LNCAP (cell line): ENCODE measurements around the gene CAV2.

Source experiments
- TF ChIP-seq, protein P1 (sequence below): fragments of 450-650 bp; IDR thresholded peaks from 2 replicates; pipeline ENCODE4 v1.5.1; 2017; ENCODE audit warnings: mild to moderate bottlenecking

CAV2 gene

DNA sequence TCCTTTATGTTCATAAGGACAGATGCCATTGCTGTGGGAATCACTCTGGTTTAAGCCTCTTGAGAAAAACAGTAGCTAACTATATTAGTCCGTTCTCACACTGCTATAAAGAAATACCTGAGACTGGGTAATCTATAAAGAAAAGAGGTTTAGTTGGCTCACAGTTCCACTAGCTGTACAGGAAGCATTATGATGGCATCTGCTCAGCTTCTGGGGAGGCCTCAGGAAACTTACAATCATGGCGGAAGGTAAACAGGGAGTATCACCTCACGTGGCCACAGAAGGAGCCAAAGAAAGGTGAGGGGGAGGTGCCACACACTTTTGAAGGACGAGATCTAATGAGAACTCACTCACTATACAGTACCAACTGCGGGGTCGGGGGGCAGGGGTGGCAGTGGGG, 2.9 kb upstream of the CAV2 start:
- TF ChIP-seq, protein P1, sequence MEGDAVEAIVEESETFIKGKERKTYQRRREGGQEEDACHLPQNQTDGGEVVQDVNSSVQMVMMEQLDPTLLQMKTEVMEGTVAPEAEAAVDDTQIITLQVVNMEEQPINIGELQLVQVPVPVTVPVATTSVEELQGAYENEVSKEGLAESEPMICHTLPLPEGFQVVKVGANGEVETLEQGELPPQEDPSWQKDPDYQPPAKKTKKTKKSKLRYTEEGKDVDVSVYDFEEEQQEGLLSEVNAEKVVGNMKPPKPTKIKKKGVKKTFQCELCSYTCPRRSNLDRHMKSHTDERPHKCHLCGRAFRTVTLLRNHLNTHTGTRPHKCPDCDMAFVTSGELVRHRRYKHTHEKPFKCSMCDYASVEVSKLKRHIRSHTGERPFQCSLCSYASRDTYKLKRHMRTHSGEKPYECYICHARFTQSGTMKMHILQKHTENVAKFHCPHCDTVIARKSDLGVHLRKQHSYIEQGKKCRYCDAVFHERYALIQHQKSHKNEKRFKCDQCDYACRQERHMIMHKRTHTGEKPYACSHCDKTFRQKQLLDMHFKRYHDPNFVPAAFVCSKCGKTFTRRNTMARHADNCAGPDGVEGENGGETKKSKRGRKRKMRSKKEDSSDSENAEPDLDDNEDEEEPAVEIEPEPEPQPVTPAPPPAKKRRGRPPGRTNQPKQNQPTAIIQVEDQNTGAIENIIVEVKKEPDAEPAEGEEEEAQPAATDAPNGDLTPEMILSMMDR, result no peak

DNA sequence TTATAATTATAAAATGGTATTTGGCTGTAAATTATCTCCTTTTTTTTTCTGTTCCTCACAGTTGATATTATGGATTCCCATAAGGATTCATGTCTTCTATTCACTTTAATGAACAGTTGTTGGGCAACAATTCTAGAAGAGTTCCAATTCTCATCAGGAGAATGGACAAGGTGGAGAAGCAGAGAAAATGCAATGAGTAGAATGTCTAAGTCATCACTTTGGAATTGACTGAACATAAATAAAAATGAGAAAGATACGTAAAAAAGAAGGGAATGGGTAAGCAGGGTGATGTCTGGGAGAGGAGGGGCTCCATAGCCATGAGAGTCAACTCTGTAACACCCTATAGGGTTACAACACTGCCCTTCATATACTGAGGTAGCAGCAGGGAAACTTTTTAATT, 1.8 kb upstream of the CAV2 start:
- TF ChIP-seq, protein P1, result no peak

DNA sequence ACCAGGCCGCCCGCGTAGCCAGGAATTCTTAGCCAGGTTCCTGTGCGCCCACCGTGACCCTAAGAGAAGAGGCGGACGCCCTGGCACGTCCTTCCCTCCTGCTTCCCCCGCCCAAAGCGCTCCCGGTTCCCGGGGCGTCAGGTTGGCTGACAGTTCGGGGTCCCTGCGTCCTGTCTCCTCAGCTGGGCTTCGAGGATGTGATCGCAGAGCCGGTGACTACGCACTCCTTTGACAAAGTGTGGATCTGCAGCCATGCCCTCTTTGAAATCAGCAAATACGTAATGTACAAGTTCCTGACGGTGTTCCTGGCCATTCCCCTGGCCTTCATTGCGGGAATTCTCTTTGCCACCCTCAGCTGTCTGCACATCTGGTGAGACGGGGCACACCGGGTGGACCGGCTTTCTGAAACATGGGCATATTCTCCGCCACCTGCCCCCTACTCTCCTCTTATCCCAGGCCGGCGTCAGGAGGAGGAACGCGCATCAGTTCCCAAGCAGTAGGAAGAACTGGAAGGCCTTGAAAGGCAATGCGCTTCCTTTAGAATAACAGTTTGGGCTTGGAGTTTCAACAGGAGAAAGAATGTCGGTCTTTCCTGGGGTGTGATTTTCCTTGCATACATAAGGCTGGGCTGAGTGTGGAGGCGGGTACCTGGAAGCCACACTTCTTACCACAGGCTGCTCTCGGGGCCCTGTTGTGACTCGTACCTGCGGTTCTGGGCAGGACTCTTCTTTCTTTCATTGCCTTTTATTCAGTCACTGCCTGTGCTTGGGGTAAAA, 728 bp downstream of the CAV2 start:
- TF ChIP-seq, protein P1, result no peak

DNA sequence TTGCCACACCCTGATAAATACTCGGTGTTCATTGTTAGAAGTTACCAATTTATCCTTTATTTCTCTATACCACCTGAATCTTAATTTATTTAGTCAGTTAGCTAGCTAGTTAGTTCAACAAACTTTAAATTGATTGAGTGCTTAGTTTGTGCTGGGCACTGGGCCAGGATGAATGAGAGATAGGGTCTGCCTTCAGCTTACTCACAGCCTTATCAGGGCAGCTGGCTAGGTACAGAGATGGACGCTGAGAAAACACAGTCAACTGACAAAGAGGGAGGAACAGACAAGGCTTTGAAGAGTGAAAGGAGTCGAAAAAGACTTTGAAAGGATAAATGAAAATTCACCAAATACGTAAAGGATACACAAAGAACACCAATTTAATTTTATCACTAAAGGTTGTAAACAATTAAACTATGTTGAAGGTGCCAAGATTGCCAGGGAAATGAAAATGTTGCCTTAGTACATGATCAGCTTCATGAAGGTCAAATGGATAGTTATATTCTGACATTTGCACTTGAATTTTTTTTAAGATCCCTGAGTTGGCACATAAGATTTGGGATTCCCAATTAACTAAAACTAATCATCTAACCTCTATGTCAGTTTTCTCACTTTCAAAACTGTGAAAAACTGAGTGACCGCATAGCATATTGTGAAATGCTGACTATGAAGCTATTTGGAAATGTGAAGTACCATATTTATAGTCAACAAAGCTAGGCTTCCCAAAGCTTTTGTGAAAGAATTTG, 2.1 kb downstream of the CAV2 start:
- TF ChIP-seq, protein P1, result no peak

DNA sequence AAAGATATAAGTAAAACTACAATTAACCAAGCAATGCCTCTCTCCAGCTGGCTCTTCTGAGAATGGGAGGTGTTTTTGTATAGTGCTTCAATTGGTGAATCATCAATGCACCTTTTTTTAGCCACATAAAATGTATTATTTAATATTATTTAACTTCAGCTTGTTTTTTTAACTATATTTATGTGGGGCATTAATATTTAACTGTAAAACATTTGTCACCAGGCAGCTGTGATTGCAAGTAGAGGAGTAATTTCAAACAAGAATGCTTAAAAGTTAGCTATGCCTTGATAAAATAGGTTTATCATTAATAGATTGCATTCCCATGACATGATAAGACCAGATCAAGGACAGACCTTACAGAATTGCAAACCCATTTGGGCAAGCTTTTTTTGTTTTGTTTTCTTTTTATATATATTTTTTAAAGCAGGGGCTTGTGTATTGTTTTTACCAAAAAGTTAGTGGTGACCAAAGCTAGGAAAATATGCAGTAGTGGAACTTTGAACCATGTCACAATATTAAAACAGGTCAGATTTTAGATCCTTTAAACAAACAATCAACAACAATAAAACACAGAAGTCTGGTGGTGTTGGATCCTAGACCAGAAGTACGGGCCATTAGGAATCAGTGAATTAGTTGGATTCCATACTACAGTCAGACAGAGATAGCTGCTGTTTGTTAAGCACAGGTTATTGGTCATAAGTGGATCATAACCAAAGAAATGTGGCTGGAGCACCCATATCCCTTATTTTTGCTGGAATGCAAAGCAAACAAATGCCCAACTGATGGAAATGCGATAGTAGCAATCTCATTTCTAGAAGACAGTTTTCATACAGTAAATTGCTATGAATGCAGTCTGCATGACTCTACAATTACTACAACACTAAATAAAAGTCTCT, 2.9 kb downstream of the CAV2 start:
- TF ChIP-seq, protein P1, result no peak

DNA sequence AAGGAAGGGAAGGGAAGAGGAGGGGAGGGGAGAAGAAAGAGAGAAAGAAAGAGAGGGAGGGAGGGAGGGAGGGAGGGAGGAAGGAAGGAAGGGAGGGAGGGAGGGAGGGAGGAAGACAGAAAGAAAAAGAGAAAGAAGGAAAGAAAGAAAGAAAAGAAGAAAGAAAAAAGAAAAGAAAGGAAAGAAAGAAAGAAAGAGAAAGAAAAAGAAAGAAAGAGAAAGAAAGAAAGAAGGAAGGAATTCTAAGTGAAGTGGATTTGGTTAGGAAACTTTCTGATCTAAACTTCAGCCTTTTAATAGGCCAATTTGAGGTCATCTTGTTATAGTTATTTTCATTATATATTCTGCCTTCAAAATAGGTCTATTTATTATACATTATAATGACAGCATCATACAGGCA, 4.3 kb downstream of the CAV2 start:
- TF ChIP-seq, protein P1, result no peak

DNA sequence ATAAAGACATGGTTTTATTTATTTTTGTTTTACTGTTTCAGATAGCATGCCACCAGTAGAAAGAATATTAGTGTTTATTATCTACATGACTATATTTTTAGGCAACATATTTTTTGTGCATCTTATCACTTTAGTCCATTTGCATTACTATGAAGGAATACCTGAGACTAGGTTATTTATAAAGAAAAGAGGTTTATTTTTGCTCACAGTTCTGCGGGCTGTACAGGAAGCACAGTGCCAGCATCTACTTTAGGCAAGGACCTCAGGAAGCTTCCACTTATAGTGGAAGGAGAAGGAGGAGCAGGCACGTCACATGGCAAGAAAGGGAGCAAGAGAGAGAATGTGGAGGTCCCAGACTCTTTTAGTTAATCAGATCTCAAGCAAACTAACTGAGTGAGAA, 5.7 kb downstream of the CAV2 start:
- TF ChIP-seq, protein P1, result no peak
